NCI-H1694 treated with DMSO at 0.1 percent for 48 hours (cell line): ENCODE results near the gene TEX9.
"Not testable (repeated sequence)": the region's sequence is repeated elsewhere in the genome, so short reads cannot be mapped to it uniquely, and the experiment has no call there.

Experiments
- DNase-seq: peaks from one replicate; lab custom pipeline; 2025; lab: John Stamatoyannopoulos, UW

Gene TEX9

GRCh38 chr15:56366211-56366610 is 985 bp downstream of the TEX9 start:
- DNase-seq: no peak

GRCh38 chr15:56367156-56367555 is 1.9 kb downstream of the TEX9 start:
- DNase-seq: no peak

- DNase-seq: peak; percentile 31
Observed at GRCh38 chr15:56369234-56369633, 4.0 kb downstream of the TEX9 start.

GRCh38 chr15:56371495-56372147 is 6.4 kb downstream of the TEX9 start:
- no peak for DNase-seq

- DNase-seq: not testable (repeated sequence)
Observed at GRCh38 chr15:56374693-56375092, 9.5 kb downstream of the TEX9 start.

- DNase-seq: not testable (repeated sequence)
Observed at GRCh38 chr15:56377822-56378221, 12.6 kb downstream of the TEX9 start.

- no peak for DNase-seq
Observed at GRCh38 chr15:56383010-56383409, 17.8 kb downstream of the TEX9 start.

GRCh38 chr15:56385908-56386307 is 20.7 kb downstream of the TEX9 start:
- DNase-seq: no peak

- DNase-seq: no peak
Observed at GRCh38 chr15:56390739-56391267, 25.6 kb downstream of the TEX9 start.

- DNase-seq: no peak
Observed at GRCh38 chr15:56393277-56393676, 28.1 kb downstream of the TEX9 start.

GRCh38 chr15:56394909-56395308 is 29.7 kb downstream of the TEX9 start:
- DNase-seq: no peak

- DNase-seq: not testable (repeated sequence)
Observed at GRCh38 chr15:56397325-56397724, 32.1 kb downstream of the TEX9 start.

- DNase-seq: not testable (repeated sequence)
Observed at GRCh38 chr15:56399209-56399608, 34.0 kb downstream of the TEX9 start.

GRCh38 chr15:56410721-56411120 is 45.5 kb downstream of the TEX9 start:
- DNase-seq: peak; percentile 44

- no peak for DNase-seq
Observed at GRCh38 chr15:56411122-56411749, 46.0 kb downstream of the TEX9 start.

GRCh38 chr15:56413114-56413733 is 48.0 kb downstream of the TEX9 start:
- DNase-seq: not testable (repeated sequence)

- no peak for DNase-seq
Observed at GRCh38 chr15:56425276-56425675, 60.0 kb downstream of the TEX9 start.

GRCh38 chr15:56425976-56426375 is 60.8 kb downstream of the TEX9 start:
- no peak for DNase-seq

GRCh38 chr15:56428821-56429458 is 63.7 kb downstream of the TEX9 start:
- DNase-seq: peak; percentile 57

GRCh38 chr15:56432304-56432703 is 67.1 kb downstream of the TEX9 start:
- DNase-seq: no peak

GRCh38 chr15:56440214-56440770 is 75.1 kb downstream of the TEX9 start:
- no peak for DNase-seq

- DNase-seq: no peak
Observed at GRCh38 chr15:56442354-56442753, 77.1 kb downstream of the TEX9 start.
